ENCODE results near the gene WDR46. TPM values are rescaled to one million over a fixed set of nuclear protein-coding genes. Genes with fewer than 3 reads are reported as not detected.

The WDR46 gene
- total and polyA plus RNA-seq, 10 of the 15 experiments (the other 5 are each of a cell fraction or from before 2014, with no cell fraction given): 10.1 to 147 (median 86.0) TPM

- ATAC-seq (no peak), FAIRE-seq (no peak), DNase-seq (ENCODE audit: low read depth, low spot score) (no peak)
- intact Hi-C loops (cut with micrococcal nuclease; ENCODE audit: unreplicated experiment): no loop called here
- Histone ChIP-seq H3K79me2 (ENCODE audit: control insufficient read depth, insufficient read depth, low read length) (no peaks in the 10 kb centered on the region), H3K36me3 (ENCODE audit: control insufficient read depth in 2 of 2, insufficient read depth in 2 of 2, low read length in 1 of 2) (no peaks in the 10 kb centered on the region), H3K4me1 (ENCODE audit: control insufficient read depth, insufficient read depth, low read length) (no peaks in the 10 kb centered on the region), H3K27ac (ENCODE audit: control insufficient read depth, insufficient read depth) (no peak overlapping the region), H3K4me2 (ENCODE audit: control insufficient read depth, insufficient read depth) (no peak overlapping the region), H3K4me3 (no peak overlapping the region), H3K27me3 (replicated peaks in 1 of 2; ENCODE audit: control insufficient read depth in 2 of 2, insufficient read depth in 2 of 2, low read length in 1 of 2) (peaks cover 2 to 3% of the 10 kb centered on the region in 2 experiments; a peak in 2 of 4 replicates), H3K9me3 (replicated peaks; ENCODE audit: control insufficient read depth, insufficient read depth, low read length) (no peaks in the 10 kb centered on the region), H4K20me1 (ENCODE audit: control insufficient read depth, insufficient read depth) (no peaks in the 10 kb centered on the region), H2AFZ (ENCODE audit: control insufficient read depth, low read depth, low read length) (no peak overlapping the region), H3K9ac (ENCODE audit: control insufficient read depth, insufficient read depth, low read length) (no peak overlapping the region)
- in situ Hi-C loops (cut with MboI): no loop called here
- ChIA-PET POLR2A (interaction anchor here (0.9 kb wide), 1 partner anchor 34 kb away, joined by 3 read pairs; the partner anchor contains the start of genes RPS18 and VPS52), CTCF (interaction anchor here (1.0 to 1.5 kb wide), 5 partner anchors 9 to 90 kb away, joined by 3 to 7 read pairs (median 4); no protein-coding TSS in a partner anchor), SMC1A (ENCODE audit: uncharacterized antibody, unreplicated experiment) (no interaction called here), RAD21 (ENCODE audit: unreplicated experiment) (no interaction called here)
- no TSS peak for BruUV-seq (replicated peaks)
- WGBS (ENCODE audit: insufficient coverage, insufficient replicate concordance, low lambda C conversion rate, missing lambda C conversion rate): 3% methylated on average over 2 of the region's 2 CpGs
- no peak for TF ChIP-seq BHLHE40 (IDR thresholded peaks at IDR 0.05; ENCODE audit: borderline replicate concordance in 1 of 2, low read depth in 2 of 2, low read length in 1 of 2)
- no peak for TF ChIP-seq NFYB (IDR thresholded peaks at IDR 0.05; ENCODE audit: insufficient read depth, low read depth, low read length)
- no peak for TF ChIP-seq BCLAF1 (IDR thresholded peaks at IDR 0.05)
- TF ChIP-seq BCL3 (IDR thresholded peaks at IDR 0.05; ENCODE audit: borderline replicate concordance, insufficient read depth, low read depth, low read length, poor library complexity, severe bottlenecking): no peak
- TF ChIP-seq ZBTB40 (IDR thresholded peaks at IDR 0.05; ENCODE audit: borderline replicate concordance): no peak
- TF ChIP-seq IRF3 (IDR thresholded peaks at IDR 0.05): no peak
- no peak for TF ChIP-seq MTA2 (IDR thresholded peaks at IDR 0.05; ENCODE audit: low read depth)
- TF ChIP-seq YY1 (IDR thresholded peaks at IDR 0.05; ENCODE audit: low read depth, low read length): no peak
- no peak for TF ChIP-seq EP300 (IDR thresholded peaks at IDR 0.05; ENCODE audit: borderline replicate concordance in 1 of 2, control insufficient read depth in 1 of 2, low read depth in 2 of 2, low read length in 2 of 2)
- TF ChIP-seq RELA (IDR thresholded peaks at IDR 0.05; ENCODE audit: borderline replicate concordance, partially characterized antibody): no peak
Measured at GRCh38 chr6:33237741-33238140, 51.3 kb downstream of the WDR46 start.

All from GM12878 (cell line).